Fibroblast of lung (primary cell): ENCODE data around the gene NCOA4. TPM values are rescaled to one million over a fixed set of nuclear protein-coding genes. Genes with fewer than 3 reads are reported as not detected.
"Not testable (repeated sequence)": the region's sequence is repeated elsewhere in the genome, so short reads cannot be mapped to it uniquely, and the experiment has no call there.

ENCODE experiments used
- DNase-seq, 2 donors: peaks; one replicate each; pipeline versions ENCODE4 v3.0.0 to v3.0.0-alpha.2; 2010; ENCODE audit warnings: low read depth in 2 of 2
- H2AFZ ChIP-seq: 2 replicates; pipeline ENCODE4 v1.5.1; 2012; ENCODE audit warnings: low read length, control low read depth, inconsistent platforms
- H3K27ac ChIP-seq: 2 replicates; pipeline ENCODE4 v1.5.1; 2011; ENCODE audit warnings: low read length, control low read depth; ENCODE audit not compliant: insufficient read depth
- H3K27me3 ChIP-seq: 2 replicates; pipeline ENCODE4 v1.5.1; 2011; ENCODE audit warnings: mild to moderate bottlenecking, low read length; ENCODE audit not compliant: control insufficient read depth, insufficient read depth
- H3K36me3 ChIP-seq: 2 replicates; pipeline ENCODE4 v1.5.1; 2011; ENCODE audit warnings: low read length; ENCODE audit not compliant: control insufficient read depth, insufficient read depth
- H3K4me1 ChIP-seq: 2 replicates; pipeline ENCODE4 v1.5.1; 2011; ENCODE audit warnings: low read length; ENCODE audit not compliant: control insufficient read depth, insufficient read depth; ENCODE audit errors: extremely low read depth
- H3K4me2 ChIP-seq: 2 replicates; pipeline ENCODE4 v1.5.1; 2011; ENCODE audit warnings: low read length, control low read depth; ENCODE audit not compliant: insufficient read depth; ENCODE audit errors: extremely low read depth
- H3K4me3 ChIP-seq, 4 experiments: fragments of 200-600 bp in 1 of 4; sonication (generic) in 1 of 4; replicated peaks in 1 of 4; 2 replicates each; pipeline ENCODE4 v1.5.1; 2011 to 2016; ENCODE audit warnings: low read length in 4 of 4, low read depth in 3 of 4, mild to moderate bottlenecking in 3 of 4, control low read depth in 2 of 4, inconsistent platforms in 1 of 4, mixed read lengths in 1 of 4; ENCODE audit not compliant: insufficient read depth in 1 of 4; ENCODE audit errors: control extremely low read depth in 1 of 4
- H3K79me2 ChIP-seq: 2 replicates; pipeline ENCODE4 v1.5.1; 2012; ENCODE audit warnings: mild to moderate bottlenecking, low read length, inconsistent platforms; ENCODE audit not compliant: control insufficient read depth, insufficient read depth
- H3K9ac ChIP-seq: 2 replicates; pipeline ENCODE4 v1.5.1; 2011; ENCODE audit warnings: mild to moderate bottlenecking, low read length, control low read depth; ENCODE audit not compliant: insufficient read depth
- H3K9me3 ChIP-seq: 2 replicates; pipeline ENCODE4 v1.5.1; 2012; ENCODE audit warnings: low read depth, low read length; ENCODE audit not compliant: control insufficient read depth, insufficient read depth
- H4K20me1 ChIP-seq: 2 replicates; pipeline ENCODE4 v1.5.1; 2011; ENCODE audit warnings: low read length; ENCODE audit not compliant: control insufficient read depth, insufficient read depth; ENCODE audit errors: extremely low read depth
- CTCF ChIP-seq, 2 donors: IDR thresholded peaks in 1 of 2; conservative IDR thresholded peaks in 1 of 2; 1 replicate in 1 of 2; 2 replicates in 1 of 2; pipeline ENCODE4 v1.5.1; 2011 to 2012; ENCODE audit warnings: low read length in 2 of 2, control low read depth in 1 of 2, inconsistent platforms in 1 of 2, low read depth in 1 of 2, mild to moderate bottlenecking in 1 of 2
- EZH2 ChIP-seq: IDR thresholded peaks from 2 replicates; pipeline ENCODE4 v1.5.1; 2012; ENCODE audit warnings: low read length, control low read depth, mild to moderate bottlenecking; ENCODE audit errors: missing control alignments
- polyA plus RNA-seq, 2 donors: library from polyadenylated mRNA; depleted of rRNA in 1 of 2; stranded (reverse) in 1 of 2; unstranded in 1 of 2; fragments of >200 nt; gene quantifications; 2 replicates each; pipeline ENCODE4 v1.2.1, GENCODE V29; 2011 to 2012; ENCODE audit warnings: missing spikeins in 1 of 2
- total RNA-seq: library from RNA; depleted of rRNA; stranded (reverse); fragments of >200 nt; gene quantifications from 2 replicates; pipeline ENCODE4 v1.2.1, GENCODE V29; 2014

Gene NCOA4
- total and polyA plus RNA-seq, 2 donors (not counting 1 experiment from before 2014, with no cell fraction given), result 140 to 175 TPM

GRCh38 chr10:46004963-46005362, 25.5 kb downstream of the NCOA4 start:
- H3K36me3 ChIP-seq, result peaks cover 7% of the 10 kb centered on the region

GRCh38 chr10:46002916-46003693, 27.3 kb downstream of the NCOA4 start:
- Histone ChIP-seq H3K4me2 (no peak overlapping the region), H2AFZ (no peak overlapping the region), H3K79me2 (peaks cover 2% of the 10 kb centered on the region), H3K27ac (no peak overlapping the region), H3K4me1 (no peaks in the 10 kb centered on the region), H3K9ac (no peak overlapping the region), H4K20me1 (no peaks in the 10 kb centered on the region), H3K36me3 (peaks cover 4% of the 10 kb centered on the region), H3K4me3 (no peak overlapping the region), H3K27me3 (no peaks in the 10 kb centered on the region), H3K9me3 (no peaks in the 10 kb centered on the region)
- no peak for TF ChIP-seq CTCF (conservative IDR thresholded peaks at IDR 0.05 in 1 of 2, IDR thresholded peaks at IDR 0.05 in 1 of 2; ENCODE audit: low read depth in 1 of 2, low read length in 2 of 2)
- TF ChIP-seq EZH2, result no peak
- peak in 1 of 2 donors; percentile 33 for DNase-seq

More at GRCh38 chr10:46004963-46005362, 25.5 kb downstream of the NCOA4 start:
- DNase-seq, result no peak
- Histone ChIP-seq H4K20me1 (no peaks in the 10 kb centered on the region), H3K4me2 (no peak overlapping the region), H3K9ac (no peak overlapping the region), H3K4me3 (no peak overlapping the region), H3K79me2 (peaks cover 2% of the 10 kb centered on the region), H3K27ac (no peak overlapping the region), H3K9me3 (no peaks in the 10 kb centered on the region), H3K27me3 (no peaks in the 10 kb centered on the region), H3K4me1 (no peaks in the 10 kb centered on the region), H2AFZ (no peak overlapping the region)
- TF ChIP-seq EZH2, result no peak
- no peak for TF ChIP-seq CTCF (conservative IDR thresholded peaks at IDR 0.05 in 1 of 2, IDR thresholded peaks at IDR 0.05 in 1 of 2; ENCODE audit: low read depth in 1 of 2, low read length in 2 of 2)

- not testable (repeated sequence) for H3K4me2 ChIP-seq, H3K27ac ChIP-seq, DNase-seq, H3K9ac ChIP-seq, H3K36me3 ChIP-seq, H3K27me3 ChIP-seq, H4K20me1 ChIP-seq, H3K9me3 ChIP-seq, H2AFZ ChIP-seq, H3K79me2 ChIP-seq, H3K4me1 ChIP-seq, H3K4me3 ChIP-seq
Observed at GRCh38 chr10:46002189-46002687, 28.2 kb downstream of the NCOA4 start.
